GM23248 (cell line): ENCODE data around the gene PPP6R2.

ENCODE experiments used
- EZH2 ChIP-seq: fragments of 200-600 bp; sonication (generic); IDR thresholded peaks from 2 replicates; pipeline ENCODE4 v1.6.1; 2018; ENCODE audit warnings: antibody characterized with exemption, mild to moderate bottlenecking; ENCODE audit not compliant: insufficient read depth, poor library complexity, severe bottlenecking
- EZH2phosphoT487 ChIP-seq: fragments of 200-600 bp; sonication (generic); IDR thresholded peaks from 2 replicates; pipeline ENCODE4 v1.6.1; 2018; ENCODE audit warnings: antibody characterized with exemption, moderate library complexity, mild to moderate bottlenecking, low read depth; ENCODE audit not compliant: insufficient read depth

DNA sequence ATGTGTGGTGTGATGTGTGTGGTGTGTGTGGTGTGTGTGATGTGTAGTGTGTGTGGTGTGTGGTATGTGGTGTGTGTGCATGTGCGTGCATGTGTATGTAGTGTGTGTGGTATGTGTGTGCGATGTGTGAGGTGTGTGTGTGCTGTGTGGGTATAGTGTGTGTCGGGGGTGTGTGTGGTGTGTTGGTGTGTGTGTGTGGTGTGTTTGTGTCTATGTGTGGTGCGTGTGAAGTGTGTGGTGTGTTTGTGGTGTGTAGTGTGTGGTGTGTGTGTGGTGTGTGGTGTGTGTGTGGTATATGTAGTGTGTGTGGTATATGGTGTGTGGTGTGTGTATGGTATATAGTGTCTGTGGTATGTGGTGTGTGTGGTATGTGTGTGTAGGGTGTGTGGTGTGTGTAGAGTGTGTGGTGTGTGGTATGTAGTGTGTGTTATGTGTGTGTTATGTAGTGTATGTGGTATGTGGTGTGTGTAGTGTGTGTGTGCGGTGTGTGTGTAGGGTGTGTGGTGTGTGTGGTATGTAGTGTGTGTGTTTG lies 5.0 kb upstream of the PPP6R2 start:
- TF ChIP-seq EZH2 (no peak), EZH2phosphoT487 (no peak)
